H1 (cell line): ENCODE results near the gene NIT2. TPM values are rescaled to one million over a fixed set of nuclear protein-coding genes. Genes with fewer than 3 reads are reported as not detected.

ENCODE experiments used
- BACH1 ChIP-seq: IDR thresholded peaks from 2 replicates; pipeline ENCODE4 v1.6.1; 2012; ENCODE audit warnings: low read length, improper control_type of control experiment
- BCL11A ChIP-seq, 2 experiments: IDR thresholded peaks; one replicate each; pipeline ENCODE4 v1.6.1; 2011; ENCODE audit warnings: low read depth in 2 of 2, low read length in 2 of 2, mild to moderate bottlenecking in 2 of 2
- CEBPB ChIP-seq: IDR thresholded peaks from 2 replicates; pipeline ENCODE4 v1.6.1; 2012; ENCODE audit warnings: low read depth, low read length
- GABPA ChIP-seq: IDR thresholded peaks from 2 replicates; pipeline ENCODE4 v1.6.1; 2011; ENCODE audit warnings: mild to moderate bottlenecking, low read length, moderate library complexity, borderline replicate concordance; ENCODE audit not compliant: insufficient read depth
- KDM1A ChIP-seq: fragments of 200-600, 300-600 bp; sonication (generic); IDR thresholded peaks from 2 replicates; pipeline ENCODE4 v1.7.1; 2016; ENCODE audit warnings: mild to moderate bottlenecking, low read length, borderline replicate concordance
- NRF1 ChIP-seq: IDR thresholded peaks from 2 replicates; pipeline ENCODE4 v1.6.1; 2011; ENCODE audit warnings: mild to moderate bottlenecking, low read depth, low read length, improper control_type of control experiment
- PHF8 ChIP-seq: fragments of 200-600 bp; sonication (generic); conservative IDR thresholded peaks from 2 replicates; pipeline ENCODE4 v1.7.1; 2012; ENCODE audit warnings: low read depth, mild to moderate bottlenecking, inconsistent platforms, low read length, moderate library complexity
- RNF2 ChIP-seq: fragments of 200-900, 300-1000 bp; sonication (generic); IDR thresholded peaks from 2 replicates; pipeline ENCODE4 v1.7.1; 2016; ENCODE audit warnings: borderline replicate concordance, low read depth, mild to moderate bottlenecking, antibody characterized with exemption, low read length; ENCODE audit not compliant: poor library complexity, severe bottlenecking; ENCODE audit errors: missing control alignments
- RXRA ChIP-seq: IDR thresholded peaks from 2 replicates; pipeline ENCODE4 v1.6.1; 2011; ENCODE audit warnings: low read depth, mild to moderate bottlenecking, low read length, moderate library complexity; ENCODE audit not compliant: insufficient read depth
- SAP30 ChIP-seq: fragments of 300-600 bp; sonication (generic); IDR thresholded peaks from 2 replicates; pipeline ENCODE4 v1.7.1; 2012; ENCODE audit warnings: low read length, moderate library complexity, mild to moderate bottlenecking, inconsistent platforms; ENCODE audit not compliant: insufficient read depth, insufficient replicate concordance
- SRF ChIP-seq: IDR thresholded peaks from 2 replicates; pipeline ENCODE4 v1.6.1; 2011; ENCODE audit warnings: mild to moderate bottlenecking, low read depth, low read length, moderate library complexity
- TCF12 ChIP-seq: IDR thresholded peaks from 2 replicates; pipeline ENCODE4 v1.6.1; 2011; ENCODE audit warnings: low read depth, mild to moderate bottlenecking, low read length
- ZNF274 ChIP-seq: IDR thresholded peaks from 2 replicates; pipeline ENCODE4 v1.7.0; 2012; ENCODE audit warnings: low read length, borderline replicate concordance; ENCODE audit errors: extremely low read depth
- polyA plus RNA-seq, 7 experiments: library from polyadenylated mRNA; depleted of rRNA in 3 of 7; stranded (reverse) in 5 of 7; unstranded in 2 of 7; fragments of >200 nt in 5 of 7; fragments of 200-250 nt in 2 of 7; gene quantifications; 1 replicate in 5 of 7; 2 replicates in 1 of 7; 4 replicates in 1 of 7; pipeline versions ENCODE4 v1.2.1 to v1.2.3, GENCODE V29; 2011 to 2013; ENCODE audit warnings: missing spikeins in 2 of 7, mixed read lengths in 2 of 7
- total RNA-seq: library from RNA; stranded (reverse); fragmentation: NEBNext Ultra II Directional; extraction: Animal tissue kit (Norgen Biotek cat#: 25700); gene quantifications from 2 replicates; pipeline ENCODE4 v1.2.1, GENCODE V29; 2021
- TF ChIP-seq, protein P1 (sequence below): IDR thresholded peaks from 2 replicates; pipeline ENCODE4 v1.6.1; 2012; ENCODE audit warnings: inconsistent platforms
- TF ChIP-seq, protein P2 (sequence below): IDR thresholded peaks from 2 replicates; pipeline ENCODE4 v1.6.1; 2012; ENCODE audit warnings: low read length, inconsistent platforms
- TF ChIP-seq, protein P3 (sequence below): IDR thresholded peaks from 2 replicates; pipeline ENCODE4 v1.6.1; 2011; ENCODE audit warnings: low read depth, mild to moderate bottlenecking, low read length; ENCODE audit not compliant: insufficient read depth

The NIT2 gene
- total and polyA plus RNA-seq, 2 of the 8 experiments (the other 6 are each of a cell fraction or from before 2014, with no cell fraction given) = 15.2 to 25.3 TPM

DNA sequence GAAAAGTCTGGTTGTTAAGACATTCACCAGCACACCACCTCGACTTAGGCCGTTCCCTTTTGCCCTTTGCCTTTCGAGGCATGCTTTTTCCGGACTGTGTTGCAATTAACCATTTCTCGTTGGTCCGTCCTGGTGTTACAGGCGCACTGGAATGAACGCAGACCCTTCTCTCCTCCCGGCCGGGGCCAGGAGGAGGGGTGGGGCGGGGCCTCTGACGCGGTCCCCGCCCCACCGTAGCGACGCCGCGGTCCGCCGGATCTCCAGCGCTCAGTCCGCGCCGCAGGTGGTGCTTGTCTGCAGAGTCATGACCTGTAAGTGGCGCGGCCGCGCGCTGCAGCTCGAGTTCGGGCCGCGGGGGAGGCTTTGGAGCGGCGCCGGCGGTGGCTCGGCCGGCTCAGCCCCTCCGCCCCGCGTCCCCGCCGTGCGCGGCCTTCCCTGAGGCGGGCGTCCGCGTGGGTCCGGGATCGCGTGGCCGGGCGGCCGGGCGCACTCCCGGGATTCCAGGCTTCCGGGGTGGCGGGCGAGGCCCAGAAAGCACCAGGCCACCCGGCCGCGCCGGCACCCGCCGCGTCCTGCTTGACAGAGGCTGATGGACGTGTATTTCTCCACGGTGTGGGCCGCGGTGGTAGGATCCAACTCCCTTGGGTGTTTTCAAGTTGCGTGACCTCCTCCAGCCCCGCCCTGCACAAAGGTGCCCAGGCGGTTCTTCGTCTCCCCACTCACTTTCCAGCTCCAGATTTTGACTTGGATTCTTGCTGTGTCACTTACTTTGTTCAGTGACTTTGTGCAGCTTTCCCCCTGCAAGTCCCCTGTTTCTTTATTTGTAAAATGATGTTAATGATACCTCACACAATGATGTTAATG, at the start of gene NIT2 (continued):
- TF ChIP-seq, protein P1, sequence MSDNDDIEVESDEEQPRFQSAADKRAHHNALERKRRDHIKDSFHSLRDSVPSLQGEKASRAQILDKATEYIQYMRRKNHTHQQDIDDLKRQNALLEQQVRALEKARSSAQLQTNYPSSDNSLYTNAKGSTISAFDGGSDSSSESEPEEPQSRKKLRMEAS = 0 out of 2 replicates have a peak, but pooled peaks have one; percentile 4
- TF ChIP-seq SAP30 (no peak), CEBPB (0 out of 2 replicates have a peak, but pooled peaks have one; percentile 44), BACH1 (peak; percentile 67; the same call in 1 of the 2 replicates), TCF12 (no peak), KDM1A (no peak), RXRA (no peak), NRF1 (no peak), SRF (no peak), PHF8 (peak; percentile 72), BCL11A (IDR thresholded peaks at IDR 0.05; ENCODE audit: low read depth in 2 of 2, low read length in 2 of 2) (no peak), ZNF274 (no peak), GABPA (no peak), RNF2 (no peak)
- TF ChIP-seq, protein P2, sequence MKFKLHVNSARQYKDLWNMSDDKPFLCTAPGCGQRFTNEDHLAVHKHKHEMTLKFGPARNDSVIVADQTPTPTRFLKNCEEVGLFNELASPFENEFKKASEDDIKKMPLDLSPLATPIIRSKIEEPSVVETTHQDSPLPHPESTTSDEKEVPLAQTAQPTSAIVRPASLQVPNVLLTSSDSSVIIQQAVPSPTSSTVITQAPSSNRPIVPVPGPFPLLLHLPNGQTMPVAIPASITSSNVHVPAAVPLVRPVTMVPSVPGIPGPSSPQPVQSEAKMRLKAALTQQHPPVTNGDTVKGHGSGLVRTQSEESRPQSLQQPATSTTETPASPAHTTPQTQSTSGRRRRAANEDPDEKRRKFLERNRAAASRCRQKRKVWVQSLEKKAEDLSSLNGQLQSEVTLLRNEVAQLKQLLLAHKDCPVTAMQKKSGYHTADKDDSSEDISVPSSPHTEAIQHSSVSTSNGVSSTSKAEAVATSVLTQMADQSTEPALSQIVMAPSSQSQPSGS = no peak
- TF ChIP-seq, protein P3, sequence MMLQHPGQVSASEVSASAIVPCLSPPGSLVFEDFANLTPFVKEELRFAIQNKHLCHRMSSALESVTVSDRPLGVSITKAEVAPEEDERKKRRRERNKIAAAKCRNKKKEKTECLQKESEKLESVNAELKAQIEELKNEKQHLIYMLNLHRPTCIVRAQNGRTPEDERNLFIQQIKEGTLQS = no peak
